GM12878 (cell line): Measurements from ENCODE around the gene ABCA2. TPM values are rescaled to one million over a fixed set of nuclear protein-coding genes. Genes with fewer than 3 reads are reported as not detected.

Source experiments
- ATF2 ChIP-seq: IDR thresholded peaks from 2 replicates; pipeline ENCODE4 v1.6.1; 2012; ENCODE audit warnings: low read length, inconsistent platforms
- ATF7 ChIP-seq: fragments of 450-650 bp; IDR thresholded peaks from 2 replicates; pipeline ENCODE4 v1.6.1; 2016; ENCODE audit warnings: low read depth, mild to moderate bottlenecking
- BACH1 ChIP-seq: fragments of 450-650 bp; IDR thresholded peaks from 2 replicates; pipeline ENCODE4 v1.6.1; 2017; ENCODE audit warnings: mild to moderate bottlenecking, borderline replicate concordance
- BHLHE40 ChIP-seq, 2 experiments: fragments of 450-650 bp in 1 of 2; IDR thresholded peaks; 2 replicates each; pipeline ENCODE4 v1.6.1; 2011 to 2017; ENCODE audit warnings: low read depth in 2 of 2, borderline replicate concordance in 1 of 2, improper control_type of control experiment in 1 of 2, low read length in 1 of 2, mild to moderate bottlenecking in 1 of 2
- CBFB ChIP-seq: IDR thresholded peaks from 2 replicates; pipeline ENCODE4 v1.6.1; 2016; ENCODE audit warnings: antibody characterized with exemption, low read depth
- CHD2 ChIP-seq: IDR thresholded peaks from 2 replicates; pipeline ENCODE4 v1.6.1; 2011; ENCODE audit warnings: low read depth, low read length, improper control_type of control experiment, borderline replicate concordance
- E2F4 ChIP-seq: IDR thresholded peaks from 2 replicates; pipeline ENCODE4 v1.6.1; 2012; ENCODE audit warnings: low read depth, low read length, improper control_type of control experiment
- E2F8 ChIP-seq: fragments of 450-650 bp; IDR thresholded peaks from 2 replicates; pipeline ENCODE4 v1.6.1; 2018; ENCODE audit warnings: mild to moderate bottlenecking, low read depth, moderate library complexity; ENCODE audit not compliant: partially characterized antibody
- FOS ChIP-seq: IDR thresholded peaks from 3 replicates; pipeline ENCODE4 v1.6.1; 2011; ENCODE audit warnings: borderline replicate concordance; ENCODE audit not compliant: insufficient read length; ENCODE audit errors: extremely low read depth
- FOXM1 ChIP-seq: IDR thresholded peaks from 2 replicates; pipeline ENCODE4 v1.6.1; 2012; ENCODE audit warnings: low read depth, mild to moderate bottlenecking, inconsistent platforms, low read length, moderate library complexity
- IKZF2 ChIP-seq, 2 experiments: fragments of 450-650 bp; IDR thresholded peaks; 2 replicates each; pipeline ENCODE4 v1.6.1; 2017; ENCODE audit warnings: mild to moderate bottlenecking in 2 of 2, moderate library complexity in 2 of 2
- IRF5 ChIP-seq: fragments of 450-650 bp; IDR thresholded peaks from 2 replicates; pipeline ENCODE4 v1.6.1; 2017; ENCODE audit warnings: borderline replicate concordance
- JUNB ChIP-seq: IDR thresholded peaks from 2 replicates; pipeline ENCODE4 v1.6.1; 2016; ENCODE audit warnings: antibody characterized with exemption, mild to moderate bottlenecking
- LARP7 ChIP-seq: fragments of 450-650 bp; IDR thresholded peaks from 2 replicates; pipeline ENCODE4 v1.6.1; 2017; ENCODE audit warnings: mild to moderate bottlenecking
- MTA3 ChIP-seq: IDR thresholded peaks from 2 replicates; pipeline ENCODE4 v1.6.1; 2012; ENCODE audit warnings: low read length, inconsistent platforms, borderline replicate concordance
- POLR2AphosphoS5 ChIP-seq: IDR thresholded peaks from 2 replicates; pipeline ENCODE4 v1.6.1; 2011; ENCODE audit warnings: mild to moderate bottlenecking, low read length, inconsistent platforms
- PRDM15 ChIP-seq: fragments of 450-650 bp; formaldehyde crosslinking; IDR thresholded peaks from 2 replicates; pipeline ENCODE4 v1.4.0; 2020; ENCODE audit warnings: mild to moderate bottlenecking, moderate library complexity
- SMARCA5 ChIP-seq: fragments of 450-650 bp; IDR thresholded peaks from 2 replicates; pipeline ENCODE4 v1.6.1; 2017; ENCODE audit warnings: mild to moderate bottlenecking
- SREBF2 ChIP-seq: IDR thresholded peaks from 2 replicates; pipeline ENCODE4 v1.6.1; 2012; ENCODE audit warnings: mild to moderate bottlenecking, low read length
- ZBED1 ChIP-seq: IDR thresholded peaks from 2 replicates; pipeline ENCODE4 v1.6.1; 2016; ENCODE audit warnings: borderline replicate concordance
- polyA plus RNA-seq, 11 experiments: library from polyadenylated mRNA; depleted of rRNA in 4 of 11; unstranded in 6 of 11; stranded (reverse) in 5 of 11; fragments of >200 nt; fragmentation: Nextera tagmentation in 4 of 11; fragmentation: Illumina TruSeq in 1 of 11; extraction: Ambion mirVana in 4 of 11; extraction: Trizol in 1 of 11; gene quantifications; 1 replicate in 1 of 11; 2 replicates in 10 of 11; pipeline versions ENCODE4 v1.2.1 to v1.2.3, GENCODE V29; 2011 to 2016; ENCODE audit warnings: inconsistent platforms in 2 of 11, missing spikeins in 2 of 11, low read depth in 1 of 11
- total RNA-seq, 4 experiments: library from RNA; depleted of rRNA in 3 of 4; stranded (reverse); fragments of >200 nt in 3 of 4; fragmentation: Illumina TruSeq in 1 of 4; extraction: Trizol in 1 of 4; gene quantifications; 2 replicates each; pipeline versions ENCODE4 v1.2.1 to v1.2.3, GENCODE V29; 2013 to 2021

ABCA2 gene
- total and polyA plus RNA-seq, 10 of the 15 experiments (the other 5 are each of a cell fraction or from before 2014, with no cell fraction given): 0.13 to 2.6 (median 0.71) TPM; not detected in 2

GRCh38 chr9:137034709-137035506 is 6.9 kb upstream of the ABCA2 start (continued):
- TF ChIP-seq E2F4: no peak
- TF ChIP-seq PRDM15 (CRISPR knock-in tag): no peak
- TF ChIP-seq CBFB: 0 out of 2 replicates have a peak, but pooled peaks have one; percentile 22
- no peak for TF ChIP-seq E2F8
- no peak for TF ChIP-seq FOXM1
- no peak for TF ChIP-seq ATF2
- TF ChIP-seq IRF5: no peak
- TF ChIP-seq ATF7: no peak
- TF ChIP-seq LARP7: no peak
- TF ChIP-seq MTA3: no peak; the same call in 1 of the 2 replicates
- peak; percentile 37; the same call in 1 of the 2 replicates for TF ChIP-seq CHD2
- no peak for TF ChIP-seq SREBF2
- TF ChIP-seq POLR2AphosphoS5: no peak
- no peak for TF ChIP-seq FOS
- no peak for TF ChIP-seq ZBED1
- TF ChIP-seq SMARCA5: peak; percentile 86
- TF ChIP-seq IKZF2 (IDR thresholded peaks at IDR 0.05): peak; percentile 66 to 67
- TF ChIP-seq BACH1: peak; percentile 60; the same call in 1 of the 2 replicates
- peak; percentile 88 for TF ChIP-seq JUNB
- TF ChIP-seq BHLHE40 (IDR thresholded peaks at IDR 0.05; ENCODE audit: borderline replicate concordance in 1 of 2, low read depth in 2 of 2, low read length in 1 of 2): peak in 1 of 2 experiments; percentile 41; a peak in 1 of 4 replicates
